ENCODE measurements around the gene JOSD1. TPM values are rescaled to one million over a fixed set of nuclear protein-coding genes. Genes with fewer than 3 reads are reported as not detected.

Gene JOSD1
- total RNA-seq (10 to 100 TPM; 38.2 to 64.0 TPM), polyA plus RNA-seq (10 to 100 TPM; 17.8 to 49.4 TPM)
- long read RNA-seq, donor 1, partial matches to known transcripts = 66 of 71 reads
- long read RNA-seq, donor 1, other reads (novel, unspliced or antisense) = 0 of 71 reads
- long read RNA-seq, donor 2, partial matches to known transcripts = 0 of 3 reads
- long read RNA-seq, donor 2, other reads (novel, unspliced or antisense) = 0 of 3 reads
- long read RNA-seq, donor 3, partial matches to known transcripts = 0 of 9 reads
- long read RNA-seq, donor 3, other reads (novel, unspliced or antisense) = 0 of 9 reads
- long read RNA-seq, donor 4, partial matches to known transcripts = 0 of 5 reads
- long read RNA-seq, donor 4, other reads (novel, unspliced or antisense) = 0 of 5 reads
- long read RNA-seq, donor 5, transcript JOSD1-201 (4 exons, 3,648 nt) = major isoform, 5 of 7 reads
- long read RNA-seq, donor 5, partial matches to known transcripts = 0 of 7 reads
- long read RNA-seq, donor 5, other reads (novel, unspliced or antisense) = 0 of 7 reads

GRCh38 chr22:38700789-38701628 lies at the start of gene JOSD1:
TSS of gene JOSD1 (minus strand) at chr22:38700943. CDS start at chr22:38699987, 956 bp downstream.
- peak; percentile 94 to 96 (median 95) for DNase-seq
- TF ChIP-seq CTCF (IDR thresholded peaks at IDR 0.05; ENCODE audit: control extremely low read depth, extremely low read depth) = no peak
- Histone ChIP-seq H3K4me3 (peak within 1 kb of the TSS; percentile 79), H3K27me3 (ENCODE audit: control insufficient read depth in 3 of 3, insufficient read depth in 3 of 3, low read length in 2 of 3) (no peaks in the 10 kb centered on the region), H3K9me3 (ENCODE audit: control insufficient read depth in 4 of 4, insufficient read depth in 3 of 4, low read length in 3 of 4) (no peaks in the 10 kb centered on the region), H3K4me1 (ENCODE audit: control insufficient read depth in 5 of 5, insufficient read depth in 5 of 5, low read length in 5 of 5) (peaks cover 12 to 51% (median 23%) of the 10 kb centered on the region in 5 donors), H3K36me3 (ENCODE audit: control insufficient read depth in 4 of 4, insufficient read depth in 4 of 4, low read length in 4 of 4) (peaks cover 0 to 5% (median 0%) of the 10 kb centered on the region in 4 donors), H3K27ac (ENCODE audit: low read depth in 1 of 2, low read length in 1 of 2) (peak within 1 kb of the TSS; percentile 97 to 98), H3K9ac (ENCODE audit: insufficient read depth in 1 of 2, low read length in 2 of 2) (peak within 1 kb of the TSS; percentile 91 to 92)
- peak; percentile 44 for ATAC-seq (ENCODE audit: insufficient read depth, low FRiP score)
- 0 to 1% methylated on average over 60 to 94 of the region's 94 CpGs for WGBS, 2 donors

DNA sequence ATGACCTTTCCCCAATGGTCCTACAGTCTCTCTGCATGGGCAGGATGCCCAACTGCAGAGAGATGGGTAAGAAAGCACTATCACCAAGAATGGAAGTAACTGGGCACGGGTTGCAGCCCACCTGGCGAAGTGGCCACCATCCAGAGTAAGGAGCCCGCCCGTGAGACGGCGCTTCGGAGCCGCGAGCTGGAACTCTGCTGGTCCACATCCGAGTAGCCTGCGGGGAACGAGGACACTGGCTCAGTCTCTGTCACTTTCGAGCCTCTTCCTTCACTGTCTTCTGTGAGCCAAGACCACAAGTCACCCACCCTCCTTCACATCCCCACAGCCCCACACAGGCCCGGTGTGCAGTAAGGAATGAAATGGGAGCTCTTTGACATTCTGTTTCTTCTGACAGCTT lies 49.4 kb upstream of the JOSD1 start:
- no peak overlapping the region for H3K4me3 ChIP-seq
- peaks cover 38 to 60% (median 46%) of the 10 kb centered on the region in 4 donors for H3K36me3 ChIP-seq (ENCODE audit: control insufficient read depth in 4 of 4, insufficient read depth in 4 of 4, low read length in 4 of 4)
- DNase-seq (no peak), ATAC-seq (ENCODE audit: insufficient read depth, low FRiP score) (no peak)
- no peak for TF ChIP-seq CTCF (IDR thresholded peaks at IDR 0.05; ENCODE audit: control extremely low read depth, extremely low read depth)
- 93 to 95% methylated on average over 14 of the region's 14 CpGs for WGBS, 2 donors
- H3K27me3 ChIP-seq (ENCODE audit: control insufficient read depth in 3 of 3, insufficient read depth in 3 of 3, low read length in 2 of 3) = no peaks in the 10 kb centered on the region
- peaks cover 0 to 11% (median 7%) of the 10 kb centered on the region in 5 donors for H3K4me1 ChIP-seq (ENCODE audit: control insufficient read depth in 5 of 5, insufficient read depth in 5 of 5, low read length in 5 of 5)
- H3K9ac ChIP-seq (ENCODE audit: insufficient read depth in 1 of 2, low read length in 2 of 2) = no peak overlapping the region
- peaks cover 0 to 2% (median 0%) of the 10 kb centered on the region in 4 donors for H3K9me3 ChIP-seq (ENCODE audit: control insufficient read depth in 4 of 4, insufficient read depth in 3 of 4, low read length in 3 of 4)
- H3K27ac ChIP-seq (ENCODE audit: low read depth in 1 of 2, low read length in 1 of 2) = no peak overlapping the region

GRCh38 chr22:38748487-38749136 lies 47.9 kb upstream of the JOSD1 start:
- H3K27ac ChIP-seq (ENCODE audit: low read depth in 1 of 2, low read length in 1 of 2) = no peak overlapping the region
- 86 to 89% methylated on average over 14 of the region's 14 CpGs for WGBS, 2 donors
- peaks cover 0 to 3% (median 0%) of the 10 kb centered on the region in 5 donors for H3K4me1 ChIP-seq (ENCODE audit: control insufficient read depth in 5 of 5, insufficient read depth in 5 of 5, low read length in 5 of 5)
- H3K9me3 ChIP-seq (ENCODE audit: control insufficient read depth in 4 of 4, insufficient read depth in 3 of 4, low read length in 3 of 4) = peaks cover 0 to 2% (median 0%) of the 10 kb centered on the region in 4 donors
- H3K36me3 ChIP-seq (ENCODE audit: control insufficient read depth in 4 of 4, insufficient read depth in 4 of 4, low read length in 4 of 4) = peaks cover 44 to 68% (median 50%) of the 10 kb centered on the region in 4 donors
- no peak for TF ChIP-seq CTCF (IDR thresholded peaks at IDR 0.05; ENCODE audit: control extremely low read depth, extremely low read depth)
- H3K9ac ChIP-seq (ENCODE audit: insufficient read depth in 1 of 2, low read length in 2 of 2) = no peak overlapping the region
- H3K4me3 ChIP-seq = no peak overlapping the region
- H3K27me3 ChIP-seq (ENCODE audit: control insufficient read depth in 3 of 3, insufficient read depth in 3 of 3, low read length in 2 of 3) = no peaks in the 10 kb centered on the region
- no peak for DNase-seq
- ATAC-seq (ENCODE audit: insufficient read depth, low FRiP score) = no peak

All from lung (tissue), 16 donors.